HUDEP-2 (cell line): ENCODE data around the gene ZNF609.
A peak's percentile ranks its signal among the peaks of the same experiment; 100 is the strongest.

Source experiments
- DNase-seq, 76 experiments: peaks; one replicate each; lab custom pipeline; 2025; ENCODE audit not compliant: unreplicated experiment in 76 of 76; lab: John Stamatoyannopoulos, UW

The ZNF609 gene

DNA sequence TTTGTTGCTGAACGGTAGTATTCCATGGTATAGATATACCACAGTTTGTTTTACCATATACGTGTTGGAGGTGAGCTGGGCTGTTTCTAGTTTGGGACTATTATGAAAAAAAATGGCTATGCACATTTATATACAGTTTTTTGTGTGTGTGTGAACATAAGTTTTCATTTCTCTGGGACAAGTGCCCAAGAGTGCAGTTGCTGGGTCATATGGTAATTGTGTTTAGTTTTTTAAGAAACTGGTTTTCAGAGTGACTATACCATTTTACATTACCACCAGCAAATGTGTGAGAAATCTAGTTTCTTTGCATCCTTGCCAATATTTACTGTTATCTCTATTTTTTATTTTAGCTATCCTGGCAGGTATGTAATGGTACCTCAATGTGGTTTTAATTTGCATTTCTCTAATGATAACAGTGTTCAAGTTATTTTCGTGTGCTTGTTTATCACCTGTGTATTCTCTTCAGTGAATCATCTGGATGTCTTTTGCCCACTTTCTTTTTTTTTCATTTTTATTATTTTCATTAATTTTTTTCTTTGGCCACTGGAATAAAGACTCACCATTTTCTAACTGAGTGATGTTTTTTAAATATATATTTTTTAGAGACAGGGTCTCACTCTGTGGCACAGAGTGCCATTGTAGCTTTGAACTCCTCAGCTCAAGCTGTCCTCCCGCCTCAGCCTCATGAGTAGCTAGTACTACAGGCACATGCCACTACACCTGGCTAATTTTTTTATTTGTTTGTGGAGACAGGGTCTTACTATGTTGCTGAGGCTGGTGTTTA, 75.3 kb downstream of the ZNF609 start:
- DNase-seq, result no peak

DNA sequence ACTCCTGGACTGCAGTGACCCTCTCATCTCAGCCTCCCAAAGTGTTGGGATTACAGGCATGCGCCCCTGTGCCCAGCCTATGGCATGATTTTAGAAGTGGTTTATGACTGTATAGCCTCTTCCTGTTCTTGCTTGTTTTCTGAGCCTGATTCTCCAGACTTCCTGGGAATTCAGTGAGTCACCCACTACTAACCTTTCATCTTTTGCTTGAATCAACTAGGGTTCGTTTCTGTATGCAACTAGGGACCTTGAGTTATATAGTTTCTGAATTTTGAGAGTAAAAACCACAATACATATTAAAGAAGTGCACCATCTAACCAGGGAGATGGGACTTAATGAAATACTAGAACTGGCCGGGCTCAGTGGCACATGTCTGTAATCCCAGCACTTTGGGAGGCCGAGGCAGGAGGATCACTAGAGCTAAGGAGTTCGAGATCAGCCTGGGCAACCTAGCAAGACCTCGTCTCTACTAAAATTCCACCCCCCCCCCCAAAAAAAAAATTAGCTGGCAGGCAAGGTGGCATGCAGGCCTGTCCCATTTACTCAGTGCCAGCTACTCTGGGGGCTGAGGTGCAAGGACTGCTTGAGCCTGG, 76.0 kb downstream of the ZNF609 start:
- no peak for DNase-seq

DNA sequence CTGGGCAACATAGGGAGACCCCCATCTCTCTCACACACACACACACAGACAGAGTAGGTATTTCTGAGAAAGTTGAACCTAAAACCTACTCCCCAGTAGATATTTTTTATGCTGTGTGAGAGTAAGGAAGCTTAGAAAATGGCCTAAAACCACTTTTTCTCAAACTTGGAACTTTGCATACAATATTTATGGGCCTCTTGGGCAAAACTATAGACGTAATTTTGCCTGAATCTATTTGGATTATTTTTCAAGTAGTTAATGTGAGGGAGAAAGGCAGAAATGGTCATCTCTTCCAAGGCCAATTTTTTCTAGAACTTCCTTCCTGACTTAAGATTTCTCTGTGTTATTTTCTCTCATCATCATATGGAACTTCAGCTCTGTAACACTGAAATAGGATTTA, 81.7 kb downstream of the ZNF609 start:
- no peak for DNase-seq

DNA sequence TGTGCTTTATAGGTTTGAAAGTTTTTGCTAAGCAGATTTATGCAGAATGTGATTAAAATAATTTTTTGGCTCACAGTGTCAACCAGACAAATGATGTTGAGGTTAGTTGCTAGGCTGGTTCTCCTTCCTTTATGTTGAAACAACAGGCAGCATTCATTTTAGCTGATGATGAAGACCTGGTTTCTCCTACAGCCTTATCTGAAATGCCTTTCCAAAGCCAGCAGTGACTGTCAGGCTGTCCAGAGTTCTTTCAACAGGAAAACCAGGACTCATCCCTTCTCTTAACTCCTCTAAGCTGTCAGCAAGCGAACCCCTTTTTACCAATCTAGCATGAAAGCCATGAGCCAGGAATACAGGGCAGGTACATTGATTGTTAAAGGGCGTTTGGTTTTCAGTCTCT, 84.1 kb downstream of the ZNF609 start:
- DNase-seq, result no peak

DNA sequence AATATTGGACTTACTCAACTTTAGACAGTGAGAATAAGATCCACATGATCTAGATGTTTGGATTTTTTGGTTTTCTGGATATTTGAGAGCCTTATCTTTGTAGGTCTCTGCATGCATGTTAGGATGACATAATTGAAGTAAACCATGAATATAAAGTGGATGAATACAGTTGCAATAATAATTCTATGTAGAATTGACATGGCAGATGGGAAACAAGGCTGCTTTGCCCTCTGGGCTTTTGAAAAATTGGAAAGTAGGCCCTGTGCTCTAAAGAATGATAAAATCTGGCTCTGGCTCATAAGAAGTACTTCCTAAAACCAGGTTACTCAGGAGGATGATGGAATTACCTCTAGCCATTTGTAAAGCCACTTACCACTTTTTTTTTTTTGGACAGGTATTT, 86.9 kb downstream of the ZNF609 start:
- DNase-seq, result no peak

DNA sequence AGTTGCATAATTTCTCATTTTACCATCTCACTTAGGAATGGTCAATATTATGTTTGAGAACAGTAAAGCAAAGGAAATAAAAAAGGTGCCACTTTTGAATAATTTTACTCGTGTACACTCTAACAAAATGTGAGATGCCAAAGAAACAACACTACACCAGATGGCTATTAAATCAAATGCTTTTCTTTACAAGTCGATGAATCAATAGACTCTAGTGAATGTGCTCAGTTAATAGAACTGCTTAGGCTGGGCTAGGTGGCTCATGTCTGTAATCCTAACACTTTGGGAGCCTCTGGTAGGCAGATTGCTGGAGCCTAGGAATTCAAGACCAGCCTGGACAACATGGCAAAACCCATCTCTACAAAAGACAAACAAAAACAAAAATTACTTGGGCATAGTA, 87.9 kb downstream of the ZNF609 start:
- no peak for DNase-seq

DNA sequence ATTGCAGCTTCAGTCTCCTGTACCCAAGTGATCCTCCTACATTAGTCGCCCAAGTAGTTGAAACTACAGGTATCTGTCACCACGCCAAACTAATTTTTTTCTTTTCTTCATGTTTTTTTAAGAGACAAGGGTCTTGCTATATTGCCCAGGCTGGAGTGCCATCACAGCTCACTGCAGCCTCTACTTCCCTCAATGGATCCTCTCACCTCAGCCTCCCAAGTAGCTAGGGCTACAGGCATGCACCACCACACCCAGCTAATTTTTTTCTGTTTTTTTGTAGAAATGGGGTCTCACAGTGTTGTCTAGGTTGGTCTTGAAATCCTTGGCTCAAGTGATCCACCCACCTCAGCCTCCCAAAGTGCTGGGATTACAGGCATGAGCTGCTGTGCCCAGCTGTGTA, 89.5 kb downstream of the ZNF609 start:
- DNase-seq, result no peak

DNA sequence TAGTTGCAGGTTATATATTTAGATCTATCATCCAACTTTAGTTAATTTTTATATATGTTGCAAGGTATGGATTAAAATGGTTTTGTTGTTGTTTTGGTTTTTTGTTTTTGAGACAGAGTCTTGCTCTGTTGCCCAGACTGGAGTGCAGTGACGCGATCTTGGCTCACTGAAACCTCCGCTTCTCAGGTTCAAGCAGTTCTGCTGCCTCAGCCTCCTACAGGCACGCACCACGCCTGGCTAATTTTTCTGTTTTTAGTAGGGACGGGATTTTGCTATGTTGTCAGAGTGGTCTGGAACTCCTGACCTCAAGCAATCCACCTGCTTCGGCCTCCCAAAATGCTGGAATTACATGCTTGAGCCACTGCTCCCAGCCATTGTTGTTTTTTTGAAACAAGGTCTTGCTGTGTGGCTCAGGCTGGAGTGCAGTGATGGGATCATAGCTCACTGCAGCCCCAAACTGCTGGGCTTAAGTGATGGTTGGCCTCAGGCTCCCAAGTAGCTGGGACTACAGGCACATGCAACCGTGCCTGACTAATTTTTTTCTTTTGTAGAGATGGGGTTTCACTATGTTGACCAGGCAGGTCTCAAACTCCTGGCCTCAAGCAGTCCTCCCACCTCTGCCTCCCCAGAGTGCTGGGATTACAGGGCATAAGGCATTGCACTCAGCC, 92.0 kb downstream of the ZNF609 start:
- DNase-seq, result no peak

DNA sequence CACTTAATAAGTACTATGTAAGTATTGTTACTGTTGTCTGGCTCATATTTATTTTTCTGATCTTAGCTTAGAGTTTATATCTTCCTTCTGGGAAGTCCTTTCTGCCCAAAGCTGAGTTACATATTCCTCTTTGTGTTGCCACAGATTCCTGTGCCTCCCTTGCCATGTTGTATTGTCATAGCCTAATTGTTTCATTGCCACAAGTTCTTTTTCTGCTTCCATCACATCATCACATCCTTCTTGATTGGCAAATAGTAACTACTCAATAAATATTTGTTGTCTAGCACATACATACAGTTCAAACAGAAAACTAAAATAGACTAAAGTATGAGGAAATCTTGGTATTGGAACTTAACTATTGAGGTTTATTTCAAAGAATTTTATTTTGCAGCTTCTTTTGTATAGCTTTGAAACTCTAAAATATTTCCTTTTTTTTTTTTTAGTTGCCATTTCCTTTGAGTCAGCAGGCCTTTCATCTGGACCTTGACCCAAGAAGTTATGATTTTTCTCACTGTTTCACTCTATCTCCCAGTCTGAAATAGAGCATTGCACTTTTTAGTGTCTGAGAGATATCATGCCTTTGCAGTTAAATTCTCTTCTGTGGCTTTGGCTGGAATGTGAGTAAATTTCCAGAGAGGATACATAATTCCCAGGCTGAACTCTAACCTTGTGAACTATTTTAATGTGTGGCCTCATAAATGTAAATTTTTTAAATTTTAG, 98.2 kb downstream of the ZNF609 start:
- no peak for DNase-seq

DNA sequence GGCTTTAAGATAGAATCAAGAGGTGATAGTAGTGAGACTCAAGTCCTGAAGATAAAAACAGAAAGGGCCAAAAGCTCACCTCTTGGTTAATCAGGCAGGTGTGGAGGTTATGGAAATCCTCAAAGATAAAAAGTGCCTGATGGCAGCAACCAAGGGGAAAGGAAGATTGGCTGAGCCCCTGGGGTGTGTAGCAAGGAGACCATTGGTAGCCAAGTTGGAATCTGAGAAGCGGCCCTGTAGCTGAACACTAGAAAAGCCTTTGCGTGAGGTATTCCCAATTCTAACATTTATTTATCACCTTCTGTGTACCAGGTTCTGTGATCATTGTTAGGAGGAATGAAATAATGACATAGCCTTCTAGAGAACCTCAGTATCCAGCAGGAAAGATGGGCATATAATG, 98.9 kb downstream of the ZNF609 start:
- DNase-seq, result no peak

DNA sequence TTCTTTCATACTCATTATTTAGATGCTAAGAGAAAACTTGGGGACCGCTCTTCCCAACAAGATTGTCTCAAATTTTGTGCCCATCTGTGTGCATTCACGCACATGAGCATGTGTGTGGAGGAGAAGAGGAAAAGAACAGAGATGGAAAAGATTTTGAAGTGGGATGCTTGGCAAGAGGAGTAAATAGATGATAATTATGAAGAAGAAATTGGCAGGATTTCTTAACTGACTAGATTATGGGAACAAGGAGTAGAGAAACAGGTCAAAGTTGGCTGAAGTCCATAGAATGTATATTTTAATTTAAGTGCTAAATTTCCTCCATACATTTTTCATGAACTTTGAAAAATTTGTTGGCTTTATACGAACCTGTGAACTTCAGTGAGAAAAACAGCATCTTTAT, 100.1 kb downstream of the ZNF609 start:
- no peak for DNase-seq

DNA sequence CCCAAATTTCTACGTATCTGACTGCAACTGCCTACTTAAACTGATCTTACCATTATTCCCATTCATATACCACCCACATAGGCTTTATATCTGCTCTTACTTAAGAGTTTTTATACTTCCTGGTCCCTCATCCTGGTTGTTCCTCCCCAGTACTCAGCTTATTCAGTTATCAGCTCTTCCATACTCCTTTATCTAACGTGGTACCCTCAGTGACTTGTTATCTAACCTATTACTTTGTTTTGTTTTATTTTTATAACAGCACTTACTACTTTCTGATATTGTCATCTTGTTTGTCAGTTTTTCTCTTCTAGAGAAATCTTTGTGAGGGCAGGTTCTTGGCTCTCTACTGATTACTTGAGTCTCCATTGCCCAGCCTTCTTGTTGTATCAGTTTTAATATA, 100.6 kb downstream of the ZNF609 start:
- DNase-seq, result peak in 17 of 76 experiments; percentile 8 to 72 (median 45)

DNA sequence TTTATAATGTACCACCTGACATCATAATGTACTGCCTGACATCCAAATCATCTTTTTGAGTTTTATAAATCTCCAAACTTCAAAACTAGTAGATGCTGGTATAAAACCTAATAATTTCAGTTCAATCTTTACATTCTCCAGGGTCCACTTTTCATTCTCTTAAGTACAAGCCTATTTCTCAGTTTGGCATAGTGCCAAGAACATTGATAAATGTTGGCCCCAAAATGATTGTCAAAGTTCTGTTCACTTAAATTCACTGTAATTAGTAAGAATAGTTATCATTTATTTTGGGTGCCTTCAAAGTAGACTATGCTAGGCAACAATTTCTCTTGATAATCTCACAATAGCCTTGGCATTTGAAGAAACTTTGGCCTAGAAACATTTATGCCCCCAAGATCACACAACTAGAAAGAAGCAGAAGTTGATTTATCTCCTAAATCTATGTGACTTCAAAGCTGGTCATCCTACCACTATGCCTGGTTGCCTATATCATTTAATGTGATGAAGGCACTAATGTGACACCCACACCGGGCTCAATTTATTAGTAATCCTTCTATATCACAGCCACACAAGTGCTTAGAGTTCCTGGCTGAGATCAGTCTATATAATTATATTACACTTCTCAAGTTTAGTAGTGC, 101.7 kb downstream of the ZNF609 start:
- peak in 8 of 76 experiments; percentile 14 to 35 (median 28) for DNase-seq

DNA sequence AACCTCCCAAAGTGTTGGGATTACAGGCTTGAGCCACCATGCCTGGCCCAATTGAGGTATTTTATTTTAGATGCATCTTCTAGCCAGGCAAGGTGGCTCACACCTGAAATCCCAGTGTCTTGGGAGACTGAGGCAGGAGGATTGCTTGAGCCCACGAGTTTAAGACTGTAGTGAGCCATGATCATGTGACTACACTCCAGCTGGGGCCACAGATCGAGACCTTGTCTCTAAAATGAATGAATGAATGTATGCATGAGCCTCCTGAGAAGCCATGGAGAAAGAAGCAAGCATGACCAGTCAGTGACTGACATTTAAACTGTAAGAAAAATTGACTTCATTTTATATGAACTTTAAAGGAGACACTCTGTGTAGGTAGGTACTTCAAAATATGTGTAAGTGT, 105.7 kb downstream of the ZNF609 start:
- no peak for DNase-seq

DNA sequence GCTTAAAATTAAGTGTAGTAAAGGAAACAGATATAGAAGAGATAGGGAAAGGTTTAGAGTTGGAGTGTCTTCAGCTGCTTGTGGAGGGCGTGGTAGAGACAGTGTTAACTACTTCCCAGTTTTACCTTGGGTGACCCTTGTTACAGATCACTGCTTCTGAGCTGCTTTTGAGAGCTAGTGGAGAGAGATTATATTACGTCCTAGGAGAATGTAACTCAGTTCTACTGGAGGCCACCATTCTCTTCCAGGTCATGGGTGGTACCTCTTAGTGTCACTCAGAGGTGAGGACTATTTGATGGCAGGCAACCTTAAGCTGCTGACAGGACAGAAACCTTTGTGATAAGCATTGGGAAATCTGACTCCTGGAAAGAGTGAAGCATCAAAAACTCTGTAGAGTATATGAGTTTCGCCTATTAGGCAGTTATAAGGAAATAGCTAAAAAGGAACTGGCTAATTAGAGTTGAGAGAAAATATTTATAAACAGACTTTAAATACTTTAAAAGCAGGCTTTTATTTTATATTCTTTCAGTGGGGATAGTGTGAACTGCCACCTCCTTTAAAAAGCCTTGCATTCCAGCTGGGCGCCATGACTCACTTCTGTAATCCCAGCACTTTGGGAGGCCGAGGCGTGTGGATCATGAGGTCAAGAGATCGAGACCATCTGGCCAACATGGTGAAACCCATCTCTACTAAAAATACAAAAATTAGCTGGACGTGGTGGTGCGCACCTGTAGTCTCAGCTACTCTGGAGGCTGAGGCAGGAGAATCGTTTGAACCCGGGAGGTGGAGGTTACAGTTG, 106.5 kb downstream of the ZNF609 start:
- DNase-seq, result peak in 28 of 76 experiments; percentile 3 to 57 (median 24)

DNA sequence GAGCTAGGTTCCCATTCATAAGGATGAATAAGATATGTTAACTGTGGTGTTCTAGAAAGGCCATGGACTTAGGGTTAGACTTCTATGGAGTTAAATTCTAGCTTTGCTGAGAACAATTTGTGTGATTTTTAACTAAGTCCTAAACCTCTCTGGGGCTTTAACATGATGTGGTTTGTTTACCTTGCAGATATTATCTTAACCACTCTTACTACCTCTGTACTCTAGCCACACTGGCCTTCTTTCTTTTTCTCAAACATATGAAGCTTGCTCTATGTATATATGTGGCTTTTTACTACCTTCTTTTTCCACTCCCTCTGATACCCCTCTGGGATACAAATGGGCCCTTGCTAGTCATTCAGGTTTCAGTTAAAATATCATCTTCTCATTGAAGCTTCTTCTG, 108.4 kb downstream of the ZNF609 start:
- DNase-seq, result no peak

DNA sequence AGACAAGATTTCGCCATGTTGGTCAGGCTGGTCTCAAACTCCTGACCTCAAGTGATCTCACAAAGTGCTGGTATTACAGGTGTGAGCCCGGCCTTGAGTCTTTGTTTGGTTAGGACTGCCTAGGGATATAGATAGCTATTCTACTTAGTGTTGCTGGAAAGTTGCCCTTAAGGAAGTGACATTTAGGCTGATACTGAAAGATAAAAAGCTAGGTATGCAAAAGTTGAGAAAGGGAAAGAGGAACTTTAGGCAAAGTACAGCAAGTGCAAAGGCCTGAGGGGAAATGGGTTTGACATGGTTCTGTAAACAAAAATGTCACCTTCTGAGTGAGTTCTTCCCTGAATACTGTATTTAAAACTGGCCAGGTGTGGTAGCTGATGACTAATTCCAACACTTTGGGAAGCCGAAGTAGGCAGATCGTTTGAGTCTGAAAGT, 111.5 kb downstream of the ZNF609 start:
- DNase-seq, result peak in 6 of 76 experiments; percentile 9 to 33 (median 24)

DNA sequence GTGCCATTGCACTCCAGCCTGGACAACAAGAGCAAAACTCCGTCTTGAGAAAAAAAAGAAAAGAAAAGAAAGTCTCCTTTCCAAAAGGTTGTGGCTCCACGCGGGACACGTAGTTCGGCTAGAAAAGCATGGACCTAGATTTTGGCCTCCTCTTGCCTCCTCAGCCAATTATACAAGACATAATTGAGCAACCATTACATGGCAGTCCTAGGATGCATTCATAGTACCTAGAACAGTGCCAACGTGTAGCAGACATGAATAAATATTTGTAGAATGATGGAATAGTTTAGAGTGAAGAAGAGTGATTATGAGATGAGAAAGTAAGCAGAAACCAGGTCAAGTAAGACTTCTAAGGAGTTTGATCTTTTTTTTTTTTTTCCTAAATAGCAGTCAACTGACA, 112.5 kb downstream of the ZNF609 start:
- DNase-seq, result no peak

DNA sequence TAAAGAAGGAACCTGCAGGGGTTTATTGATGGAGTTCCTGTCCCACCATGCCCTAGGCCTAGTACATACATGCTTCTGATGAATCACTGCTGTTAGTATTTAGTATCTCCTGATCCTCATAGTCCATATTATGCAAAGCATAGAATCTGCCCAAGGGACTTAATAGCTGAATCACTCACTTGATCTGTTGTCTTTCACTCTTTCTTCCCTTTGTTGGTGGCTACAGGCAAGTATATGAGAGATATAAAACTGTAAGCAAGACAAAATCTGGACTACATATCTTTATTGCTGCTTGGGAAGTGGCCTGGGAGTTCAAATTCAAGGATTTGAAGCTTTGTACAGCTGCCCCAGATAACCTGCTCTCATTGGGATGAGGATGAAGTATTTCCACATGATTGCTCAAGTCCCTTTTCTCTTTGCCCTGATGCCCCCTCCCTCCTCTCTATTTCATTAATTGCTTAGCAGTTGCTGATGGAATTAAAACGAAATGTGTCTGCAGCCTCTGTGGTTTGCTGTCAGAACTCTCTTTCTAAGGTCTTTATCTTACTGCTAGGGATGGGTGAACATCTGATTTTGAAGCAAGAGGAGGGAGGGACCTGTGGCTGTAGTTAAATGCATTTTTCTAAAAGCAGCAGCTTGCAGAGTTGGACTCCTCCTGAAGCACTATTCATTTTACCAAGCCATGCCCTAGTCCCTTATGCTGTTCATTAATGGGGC, 114.1 kb downstream of the ZNF609 start:
- no peak for DNase-seq
